HepG2 (cell line): ENCODE measurements around the gene SEC14L5. TPM values are rescaled to one million over a fixed set of nuclear protein-coding genes. Genes with fewer than 3 reads are reported as not detected.

Experiments
- GABPA ChIP-seq, 2 experiments: IDR thresholded peaks; 2 replicates each; pipeline ENCODE4 v1.6.1; 2011 to 2016; ENCODE audit warnings: low read depth in 2 of 2, low read length in 1 of 2, missing biosample characterization in 1 of 2, missing genetic modification characterization in 1 of 2
- ISL2 ChIP-seq: sonication (generic); formaldehyde crosslinking; IDR thresholded peaks from 2 replicates; pipeline ENCODE4 v1.5.0; 2020; ENCODE audit warnings: missing genetic modification reagents
- MED1 ChIP-seq: sonication (generic); formaldehyde crosslinking; IDR thresholded peaks from 2 replicates; pipeline ENCODE4 v1.4.0; 2020; ENCODE audit warnings: missing genetic modification reagents
- MZF1 ChIP-seq: sonication (generic); formaldehyde crosslinking; IDR thresholded peaks from 2 replicates; pipeline ENCODE4 v1.8.1; 2023; ENCODE audit warnings: mild to moderate bottlenecking, missing genetic modification reagents, borderline replicate concordance
- NAIF1 ChIP-seq: sonication (generic); formaldehyde crosslinking; IDR thresholded peaks from 2 replicates; pipeline ENCODE4 v1.5.0; 2020; ENCODE audit warnings: mild to moderate bottlenecking, missing genetic modification reagents, borderline replicate concordance
- NR2F6 ChIP-seq, 2 experiments: IDR thresholded peaks; 2 replicates each; pipeline ENCODE4 v1.6.1; 2016; ENCODE audit warnings: antibody characterized with exemption in 1 of 2, mild to moderate bottlenecking in 1 of 2
- PRMT3 ChIP-seq: sonication (generic); formaldehyde crosslinking; IDR thresholded peaks from 2 replicates; pipeline ENCODE4 v1.8.1; 2022; ENCODE audit warnings: low read depth, mild to moderate bottlenecking, moderate library complexity, missing genetic modification reagents, borderline replicate concordance
- SAP130 ChIP-seq: IDR thresholded peaks from 2 replicates; pipeline ENCODE4 v1.6.1; 2016; ENCODE audit warnings: low read depth
- SIX1 ChIP-seq: sonication (generic); formaldehyde crosslinking; IDR thresholded peaks from 2 replicates; pipeline ENCODE4 v1.4.0; 2020; ENCODE audit warnings: missing genetic modification reagents, borderline replicate concordance
- STAG1 ChIP-seq: sonication (generic); formaldehyde crosslinking; IDR thresholded peaks from 2 replicates; pipeline ENCODE4 v1.4.0; 2020; ENCODE audit warnings: missing genetic modification reagents
- YEATS4 ChIP-seq: sonication (generic); formaldehyde crosslinking; IDR thresholded peaks from 2 replicates; pipeline ENCODE4 v1.4.0; 2020; ENCODE audit warnings: missing genetic modification reagents, borderline replicate concordance
- ZBTB25 ChIP-seq: IDR thresholded peaks from 2 replicates; pipeline ENCODE4 v1.6.1; 2018; ENCODE audit warnings: missing genetic modification reagents
- ZNF276 ChIP-seq: sonication (generic); formaldehyde crosslinking; IDR thresholded peaks from 2 replicates; pipeline ENCODE4 v1.4.0; 2020; ENCODE audit warnings: mild to moderate bottlenecking, low read depth, missing genetic modification reagents
- ZNF552 ChIP-seq: sonication (generic); formaldehyde crosslinking; IDR thresholded peaks from 2 replicates; pipeline ENCODE4 v1.9.0; 2022; ENCODE audit warnings: missing genetic modification reagents, mild to moderate bottlenecking, borderline replicate concordance
- ZNF660 ChIP-seq: sonication (generic); formaldehyde crosslinking; IDR thresholded peaks from 2 replicates; pipeline ENCODE4 v1.5.1; 2020; ENCODE audit warnings: mild to moderate bottlenecking, low read depth, missing genetic modification reagents, borderline replicate concordance
- ZNF670 ChIP-seq: sonication (generic); formaldehyde crosslinking; IDR thresholded peaks from 2 replicates; pipeline ENCODE4 v1.8.0; 2022; ENCODE audit warnings: mild to moderate bottlenecking, missing genetic modification reagents, borderline replicate concordance
- ZNF749 ChIP-seq: sonication (generic); formaldehyde crosslinking; IDR thresholded peaks from 2 replicates; pipeline ENCODE4 v1.8.0; 2022; ENCODE audit warnings: mild to moderate bottlenecking, missing genetic modification reagents, moderate library complexity, borderline replicate concordance
- ZSCAN9 ChIP-seq: IDR thresholded peaks from 2 replicates; pipeline ENCODE4 v1.6.1; 2016; ENCODE audit warnings: borderline replicate concordance
- polyA plus RNA-seq, 8 experiments: library from polyadenylated mRNA; depleted of rRNA in 3 of 8; stranded (reverse) in 7 of 8; unstranded in 1 of 8; fragments of >200 nt; fragmentation: Illumina TruSeq in 4 of 8; extraction: Trizol in 4 of 8; gene quantifications; 2 replicates each; pipeline versions ENCODE4 v1.2.1 to v1.2.3, GENCODE V29; 2011 to 2016; ENCODE audit warnings: low read depth in 4 of 8, missing spikeins in 1 of 8, mixed read lengths in 1 of 8; ENCODE audit not compliant: insufficient read depth in 1 of 8
- total RNA-seq, 5 experiments: library from RNA; depleted of rRNA; stranded (reverse); fragments of >200 nt; fragmentation: Illumina TruSeq; extraction: Trizol; gene quantifications; 2 replicates each; pipeline ENCODE4 v1.2.3, GENCODE V29; 2016; ENCODE audit warnings: low read depth in 1 of 5
- TF ChIP-seq, protein P1 (sequence below): sonication (generic); formaldehyde crosslinking; IDR thresholded peaks from 2 replicates; pipeline ENCODE4 v1.5.0; 2020; ENCODE audit warnings: mild to moderate bottlenecking, missing genetic modification reagents
- TF ChIP-seq, protein P2 (sequence below): sonication (generic); formaldehyde crosslinking; IDR thresholded peaks from 2 replicates; pipeline ENCODE4 v1.5.1; 2020; ENCODE audit warnings: missing genetic modification reagents, mild to moderate bottlenecking, borderline replicate concordance

SEC14L5 gene
- total and polyA plus RNA-seq, 2 of the 13 experiments (the other 11 are each of a cell fraction or from before 2014, with no cell fraction given), result 0.40 to 0.42 TPM

DNA sequence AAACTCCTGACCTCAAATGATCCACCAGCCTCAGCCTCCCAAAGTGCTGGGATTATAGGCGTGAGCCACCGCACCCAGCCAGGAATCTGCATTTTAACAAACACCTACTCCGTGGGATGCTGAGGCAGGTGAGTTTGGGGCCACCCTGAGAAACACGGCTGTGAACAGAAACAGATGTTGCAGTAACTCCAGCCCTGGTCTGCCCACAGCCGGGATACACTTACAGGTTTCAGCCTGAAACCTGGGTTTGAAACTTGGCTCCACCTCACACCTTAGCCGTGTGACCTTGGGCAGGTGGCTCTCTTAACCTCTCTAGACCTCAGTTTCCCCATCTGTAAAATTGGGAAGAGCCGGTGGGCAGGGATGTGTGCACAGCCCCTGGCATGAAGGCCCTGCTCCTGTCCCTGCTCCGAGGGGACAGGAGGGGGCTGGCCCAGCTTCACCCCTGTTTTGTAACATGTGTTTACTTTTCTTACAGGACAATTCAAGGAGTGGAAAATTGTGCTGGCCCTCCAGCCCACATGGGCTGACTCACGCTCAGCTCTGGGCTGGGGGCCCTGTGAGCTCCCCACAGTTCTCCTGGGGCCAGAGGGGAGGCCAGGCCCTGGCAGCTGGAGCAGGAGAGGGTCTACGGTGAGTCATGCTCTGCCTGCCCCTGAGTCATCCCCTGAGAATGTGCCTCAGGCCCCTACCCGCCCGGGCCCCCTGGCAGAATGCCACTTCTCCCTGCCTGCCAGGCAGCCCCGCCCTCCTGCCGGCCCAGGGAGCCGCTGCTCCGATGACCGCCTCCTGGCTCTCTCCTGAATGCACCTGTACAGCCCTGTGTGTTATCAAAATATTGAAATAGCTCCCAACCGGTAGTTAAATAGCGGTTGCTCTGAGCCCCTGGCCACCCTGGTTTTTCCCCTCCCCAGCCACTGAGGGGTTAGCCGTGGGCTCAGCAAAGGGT lies 13.5 kb upstream of the SEC14L5 start (continued):
- TF ChIP-seq ZNF749 (CRISPR knock-in tag) (no peak), NAIF1 (no peak), MZF1 (no peak; the same call in 1 of the 2 replicates), ZBTB25 (CRISPR knock-in tag) (peak; percentile 88), ISL2 (CRISPR knock-in tag) (no peak; the same call in none of the 2 replicates), PRMT3 (CRISPR knock-in tag) (no peak), SAP130 (CRISPR knock-in tag) (peak; percentile 98), MED1 (CRISPR knock-in tag) (peak; percentile 90), ZSCAN9 (CRISPR knock-in tag) (peak; percentile 83; the same call in 1 of the 2 replicates), NR2F6 (IDR thresholded peaks at IDR 0.05) (peak; percentile 65; the same call in 1 of the 2 replicates), NR2F6 (CRISPR knock-in tag; IDR thresholded peaks at IDR 0.05) (peak; percentile 83), ZNF660 (no peak), YEATS4 (CRISPR knock-in tag) (peak; percentile 71), ZNF276 (CRISPR knock-in tag) (no peak), STAG1 (no peak; the same call in 1 of the 2 replicates), ZNF552 (CRISPR knock-in tag) (no peak; the same call in 1 of the 2 replicates), SIX1 (CRISPR knock-in tag) (no peak), ZNF670 (CRISPR knock-in tag) (no peak), GABPA (IDR thresholded peaks at IDR 0.05; ENCODE audit: low read depth, low read length) (no peak), GABPA (CRISPR knock-in tag; IDR thresholded peaks at IDR 0.05; ENCODE audit: low read depth) (peak; percentile 52; the same call in 1 of the 2 replicates)
- TF ChIP-seq, protein P1, sequence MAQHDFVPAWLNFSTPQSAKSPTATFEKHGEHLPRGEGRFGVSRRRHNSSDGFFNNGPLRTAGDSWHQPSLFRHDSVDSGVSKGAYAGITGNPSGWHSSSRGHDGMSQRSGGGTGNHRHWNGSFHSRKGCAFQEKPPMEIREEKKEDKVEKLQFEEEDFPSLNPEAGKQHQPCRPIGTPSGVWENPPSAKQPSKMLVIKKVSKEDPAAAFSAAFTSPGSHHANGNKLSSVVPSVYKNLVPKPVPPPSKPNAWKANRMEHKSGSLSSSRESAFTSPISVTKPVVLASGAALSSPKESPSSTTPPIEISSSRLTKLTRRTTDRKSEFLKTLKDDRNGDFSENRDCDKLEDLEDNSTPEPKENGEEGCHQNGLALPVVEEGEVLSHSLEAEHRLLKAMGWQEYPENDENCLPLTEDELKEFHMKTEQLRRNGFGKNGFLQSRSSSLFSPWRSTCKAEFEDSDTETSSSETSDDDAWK (CRISPR knock-in tag), result no peak
- TF ChIP-seq, protein P2, sequence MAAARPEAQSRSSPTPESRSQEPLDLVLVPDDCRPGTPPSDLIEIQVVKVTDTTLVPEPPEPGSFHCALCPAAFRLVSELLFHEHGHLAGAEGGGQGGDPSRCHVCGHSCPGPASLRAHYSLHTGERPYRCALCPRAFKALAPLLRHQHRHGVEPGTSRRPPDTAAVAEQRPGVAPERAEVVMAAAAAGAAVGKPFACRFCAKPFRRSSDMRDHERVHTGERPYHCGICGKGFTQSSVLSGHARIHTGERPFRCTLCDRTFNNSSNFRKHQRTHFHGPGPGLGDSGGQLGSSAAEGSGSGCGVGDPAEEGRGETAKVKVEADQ (CRISPR knock-in tag), result no peak
